GM18867 (cell line): ENCODE data around the gene MEF2D.

Source experiments
- ATAC-seq: cut with Tn5 transposase; IDR thresholded peaks from one replicate; pipeline ENCODE4 v1.9.1; 2021; ENCODE audit warnings: mild to moderate bottlenecking, moderate library complexity; ENCODE audit not compliant: unreplicated experiment

Gene MEF2D

GRCh38 chr1:156489166-156489934 is 11.2 kb downstream of the MEF2D start:
- peak; percentile 28 for ATAC-seq

- peak; percentile 73 for ATAC-seq
Observed at GRCh38 chr1:156488566-156489165, 11.9 kb downstream of the MEF2D start.

GRCh38 chr1:156487862-156488261 is 12.7 kb downstream of the MEF2D start:
- peak; percentile 24 for ATAC-seq

GRCh38 chr1:156486421-156487344 is 13.9 kb downstream of the MEF2D start:
- no peak for ATAC-seq

- no peak for ATAC-seq
Observed at GRCh38 chr1:156485984-156486383, 14.6 kb downstream of the MEF2D start.

- no peak for ATAC-seq
Observed at GRCh38 chr1:156484480-156485058, 16.0 kb downstream of the MEF2D start.

- ATAC-seq, result no peak
Observed at GRCh38 chr1:156483397-156483796, 17.2 kb downstream of the MEF2D start.

GRCh38 chr1:156482276-156482675 is 18.3 kb downstream of the MEF2D start:
- ATAC-seq, result no peak

GRCh38 chr1:156481527-156481926 is 19.0 kb downstream of the MEF2D start:
- ATAC-seq, result no peak

GRCh38 chr1:156480411-156481192 is 20.0 kb downstream of the MEF2D start:
- ATAC-seq, result no peak

GRCh38 chr1:156480016-156480370 is 20.6 kb downstream of the MEF2D start:
- ATAC-seq, result no peak

- no peak for ATAC-seq
Observed at GRCh38 chr1:156479093-156480015, 21.2 kb downstream of the MEF2D start.

- ATAC-seq, result no peak
Observed at GRCh38 chr1:156478250-156478627, 22.3 kb downstream of the MEF2D start.

- no peak for ATAC-seq
Observed at GRCh38 chr1:156477526-156478249, 22.9 kb downstream of the MEF2D start.

- ATAC-seq, result no peak
Observed at GRCh38 chr1:156476501-156477298, 23.9 kb downstream of the MEF2D start.

GRCh38 chr1:156475568-156476500 is 24.7 kb downstream of the MEF2D start:
- ATAC-seq, result no peak

GRCh38 chr1:156474966-156475365 is 25.6 kb downstream of the MEF2D start:
- ATAC-seq, result no peak
